K562 (cell line): ENCODE measurements around the gene UBL3. TPM values are rescaled to one million over a fixed set of nuclear protein-coding genes. Genes with fewer than 3 reads are reported as not detected.

Experiments used
- ATAC-seq: fragments of 200-7000 bp; cut with Tn5 transposase; 3 replicates; pipeline ENCODE4 v1.9.1; 2020; ENCODE audit warnings: moderate library complexity
- BruUV-seq: library from RNA; stranded (reverse); fragments of 400-500 nt; replicated peaks from 2 replicates; lab custom pipeline; 2021; lab: Mats Ljungman, UMichigan
- CTCF ChIA-PET: fragments of 300-600 bp; formaldehyde crosslinking; extraction: SDS; loops from one replicate; lab custom pipeline; 2021; ENCODE audit warnings: low intra/inter-chr PET ratio; lab: Yijun Ruan, JAX
- POLR2A ChIA-PET: fragments of 300-600, 350-650 bp; sonication (Branson Sonifier 250); formaldehyde crosslinking; extraction: SDS; loops from one replicate; lab custom pipeline; 2021; ENCODE audit warnings: antibody characterized with exemption, inconsistent platforms; lab: Yijun Ruan, JAX
- DNase-seq, 4 experiments: peaks; one replicate each; pipeline versions ENCODE4 v3.0.0 to v3.0.0-alpha.2; 2011 to 2018; ENCODE audit warnings: low spot score in 3 of 4, mixed read lengths in 3 of 4; ENCODE audit errors: extremely low read depth in 1 of 4
- FAIRE-seq: peaks from 2 replicates; lab custom pipeline; 2011; peaks lifted over from hg19 to GRCh38; lab: Jason Lieb, UNC
- H2AFZ ChIP-seq: 2 replicates; pipeline ENCODE4 v1.6.0; 2011; ENCODE audit warnings: low read depth, low read length, control low read depth, inconsistent platforms
- H3K27ac ChIP-seq: fragments of 200-600 bp; 3 replicates; pipeline ENCODE4 v1.8.0; 2011; ENCODE audit warnings: low read depth, mild to moderate bottlenecking, control low read depth, inconsistent platforms, low read length, moderate library complexity, mixed read lengths; ENCODE audit errors: extremely low read depth
- H3K27me3 ChIP-seq, 2 experiments: fragments of 300-600 bp in 1 of 2; 2 replicates in 1 of 2; 3 replicates in 1 of 2; pipeline versions ENCODE4 v1.6.0 to v1.8.0; 2011; ENCODE audit warnings: inconsistent platforms in 2 of 2, low read length in 2 of 2, mild to moderate bottlenecking in 1 of 2, mixed read lengths in 1 of 2, moderate library complexity in 1 of 2; ENCODE audit not compliant: control insufficient read depth in 2 of 2, insufficient read depth in 2 of 2
- H3K36me3 ChIP-seq: fragments of 300-600 bp; 3 replicates; pipeline ENCODE4 v1.8.0; 2011; ENCODE audit warnings: mild to moderate bottlenecking, low read length, inconsistent platforms; ENCODE audit not compliant: control insufficient read depth, insufficient read depth
- H3K4me1 ChIP-seq, 2 experiments: fragments of 200-600 bp in 1 of 2; replicated peaks in 1 of 2; 2 replicates in 1 of 2; 3 replicates in 1 of 2; pipeline versions ENCODE4 v1.5.1 to v1.8.0; 2011; ENCODE audit warnings: inconsistent platforms in 2 of 2, low read length in 2 of 2, mild to moderate bottlenecking in 1 of 2, mixed read lengths in 1 of 2, moderate library complexity in 1 of 2; ENCODE audit not compliant: control insufficient read depth in 2 of 2, insufficient read depth in 2 of 2
- H3K4me2 ChIP-seq: 2 replicates; pipeline ENCODE4 v1.6.1; 2011; ENCODE audit warnings: low read length, control low read depth, inconsistent platforms, mixed read lengths; ENCODE audit not compliant: insufficient read depth
- H3K4me3 ChIP-seq: fragments of 200-600 bp; sonication (generic), shearing (Covaris generic); 2 replicates; pipeline ENCODE4 v1.5.1; 2016; ENCODE audit warnings: control low read depth, inconsistent platforms
- H3K79me2 ChIP-seq: fragments of 200-600 bp; 3 replicates; pipeline ENCODE4 v1.8.0; 2011; ENCODE audit warnings: low read length, inconsistent platforms; ENCODE audit not compliant: control insufficient read depth, insufficient read depth
- H3K9ac ChIP-seq, 2 experiments: 2 replicates each; pipeline versions ENCODE4 v1.6.0 to v1.6.1; 2011; ENCODE audit warnings: low read depth in 2 of 2, low read length in 2 of 2, control low read depth in 1 of 2, inconsistent platforms in 1 of 2, mild to moderate bottlenecking in 1 of 2, mixed read lengths in 1 of 2; ENCODE audit not compliant: insufficient read depth in 1 of 2
- H3K9me1 ChIP-seq: one replicate; pipeline ENCODE4 v1.6.0; 2011; ENCODE audit warnings: inconsistent platforms, mild to moderate bottlenecking, low read length, moderate library complexity; ENCODE audit not compliant: control insufficient read depth, insufficient read depth
- H3K9me3 ChIP-seq: replicated peaks from 2 replicates; pipeline ENCODE4 v1.5.1; 2011; ENCODE audit warnings: low read depth, low read length, inconsistent platforms; ENCODE audit not compliant: control insufficient read depth, insufficient read depth
- H4K20me1 ChIP-seq: replicated peaks from 2 replicates; pipeline ENCODE4 v1.6.1; 2011; ENCODE audit warnings: low read length, inconsistent platforms, mixed read lengths; ENCODE audit not compliant: control insufficient read depth, insufficient read depth
- BCOR ChIP-seq: fragments of 450-650 bp; IDR thresholded peaks from 2 replicates; pipeline ENCODE4 v1.6.1; 2016
- DACH1 ChIP-seq: fragments of 450-650 bp; IDR thresholded peaks from 2 replicates; pipeline ENCODE4 v1.6.1; 2018; ENCODE audit not compliant: partially characterized antibody
- FIP1L1 ChIP-seq: fragments of 200-400 bp; formaldehyde crosslinking; IDR thresholded peaks from 2 replicates; pipeline ENCODE4 v1.6.1; 2018; ENCODE audit warnings: mild to moderate bottlenecking, low read depth, low read length; ENCODE audit not compliant: poor library complexity, severe bottlenecking
- MTA2 ChIP-seq: fragments of 450-650 bp; IDR thresholded peaks from 2 replicates; pipeline ENCODE4 v1.6.1; 2016; ENCODE audit warnings: low read depth
- SREBF1 ChIP-seq: fragments of 150-350 bp; IDR thresholded peaks from 2 replicates; pipeline ENCODE4 v1.6.1; 2014; ENCODE audit warnings: antibody characterized with exemption, low read depth, low read length, borderline replicate concordance
- WGBS: fragments of 100-300 bp; shearing (Covaris generic); methylation state at CpG from one replicate; pipeline ENCODE4 v1.1.6; 2016; ENCODE audit warnings: low coverage, mixed read lengths; ENCODE audit not compliant: insufficient coverage; ENCODE audit errors: missing lambda C conversion rate; 5-methylcytosine and 5-hydroxymethylcytosine counted together
- in situ Hi-C: fragments of 300-500 bp; cut with MboI; formaldehyde crosslinking; loops from 4 replicates; pipeline ENCODE4 v1.15.0; 2018; ENCODE audit warnings: inconsistent platforms, mixed read lengths
- intact Hi-C: fragments of 100-400 bp; cut with micrococcal nuclease; formaldehyde crosslinking; loops from 2 replicates; pipeline ENCODE4 v1.14.2; 2022
- polyA plus RNA-seq, 8 experiments: library from polyadenylated mRNA; depleted of rRNA in 4 of 8; stranded (reverse) in 5 of 8; unstranded in 3 of 8; fragments of >200 nt; fragmentation: Nextera tagmentation in 2 of 8; fragmentation: Illumina TruSeq in 1 of 8; extraction: Ambion mirVana in 2 of 8; extraction: Trizol in 1 of 8; gene quantifications; 2 replicates each; pipeline versions ENCODE4 v1.2.1 to v1.2.3, GENCODE V29; 2011 to 2014; ENCODE audit warnings: inconsistent platforms in 1 of 8, missing spikeins in 1 of 8
- total RNA-seq, 7 experiments: library from RNA; depleted of rRNA in 6 of 7; stranded (reverse); fragments of >200 nt in 6 of 7; fragmentation: Illumina TruSeq in 2 of 7; extraction: Trizol in 2 of 7; gene quantifications; 2 replicates each; pipeline versions ENCODE4 v1.2.1 to v1.2.3, GENCODE V29; 2011 to 2021; ENCODE audit warnings: low replicate concordance in 1 of 7
- TF ChIP-seq, protein P1 (sequence below): fragments of 450-650 bp; IDR thresholded peaks from 2 replicates; pipeline ENCODE4 v1.6.1; 2017; ENCODE audit warnings: antibody characterized with exemption

Gene UBL3
- total and polyA plus RNA-seq, 9 of the 15 experiments (the other 6 are each of a cell fraction or from before 2014, with no cell fraction given), result 0.64 to 2.4 (median 1.8) TPM

DNA sequence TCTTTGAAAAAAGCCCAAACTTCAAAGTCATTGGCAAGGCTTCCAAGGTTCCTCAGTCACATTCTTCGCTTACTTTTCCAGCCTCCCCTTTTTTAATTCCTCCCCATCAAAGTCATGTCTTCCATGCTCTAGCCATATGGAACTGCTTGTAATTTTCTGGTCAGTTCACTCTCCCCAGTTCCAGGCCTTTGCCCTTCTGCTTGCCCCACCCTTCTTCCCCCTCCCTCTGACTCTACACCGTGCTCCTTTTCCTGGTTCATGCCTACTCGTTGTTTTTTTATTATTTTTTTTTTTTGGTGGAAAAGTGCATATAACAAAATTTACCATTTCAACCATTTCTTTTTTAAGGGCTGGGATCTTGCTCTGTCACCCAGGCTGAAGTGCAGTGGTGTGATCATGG lies 102.3 kb downstream of the UBL3 start (continued):
- TF ChIP-seq FIP1L1, result no peak
- TF ChIP-seq BCOR, result no peak
- TF ChIP-seq, all 486 proteins: peak for 0

DNA sequence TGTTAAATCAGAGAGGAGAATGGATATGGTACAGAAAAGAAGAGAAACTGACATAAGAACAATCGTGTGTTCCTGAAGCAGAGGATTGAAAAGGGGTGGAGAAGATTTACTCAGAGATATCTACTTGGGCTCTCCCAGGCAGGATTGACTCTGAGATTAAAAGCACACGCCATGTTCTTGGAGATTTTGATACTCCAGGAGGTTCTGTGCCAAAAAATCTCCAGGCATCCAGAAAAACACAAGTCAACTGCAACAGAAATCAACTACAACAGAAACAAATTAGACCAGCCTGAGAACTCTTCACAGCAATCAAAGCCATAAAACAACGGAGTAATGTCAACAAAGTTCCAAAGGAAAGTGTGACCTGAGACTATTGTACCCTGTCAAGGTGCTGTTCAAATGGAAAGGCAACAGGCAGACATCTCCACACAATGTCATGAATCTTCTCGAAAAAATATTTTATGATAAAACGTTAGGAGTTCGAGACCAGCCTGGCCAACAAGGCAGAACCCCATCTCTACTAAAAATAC lies 104.2 kb downstream of the UBL3 start:
- 0% methylated on average over 5 of the region's 6 CpGs for WGBS
- no peaks in the 10 kb centered on the region for H3K4me1 ChIP-seq
- intact Hi-C loops, result no loop called here
- TF ChIP-seq MTA2 (no peak), DACH1 (no peak), SREBF1 (no peak)
- TF ChIP-seq, protein P1, sequence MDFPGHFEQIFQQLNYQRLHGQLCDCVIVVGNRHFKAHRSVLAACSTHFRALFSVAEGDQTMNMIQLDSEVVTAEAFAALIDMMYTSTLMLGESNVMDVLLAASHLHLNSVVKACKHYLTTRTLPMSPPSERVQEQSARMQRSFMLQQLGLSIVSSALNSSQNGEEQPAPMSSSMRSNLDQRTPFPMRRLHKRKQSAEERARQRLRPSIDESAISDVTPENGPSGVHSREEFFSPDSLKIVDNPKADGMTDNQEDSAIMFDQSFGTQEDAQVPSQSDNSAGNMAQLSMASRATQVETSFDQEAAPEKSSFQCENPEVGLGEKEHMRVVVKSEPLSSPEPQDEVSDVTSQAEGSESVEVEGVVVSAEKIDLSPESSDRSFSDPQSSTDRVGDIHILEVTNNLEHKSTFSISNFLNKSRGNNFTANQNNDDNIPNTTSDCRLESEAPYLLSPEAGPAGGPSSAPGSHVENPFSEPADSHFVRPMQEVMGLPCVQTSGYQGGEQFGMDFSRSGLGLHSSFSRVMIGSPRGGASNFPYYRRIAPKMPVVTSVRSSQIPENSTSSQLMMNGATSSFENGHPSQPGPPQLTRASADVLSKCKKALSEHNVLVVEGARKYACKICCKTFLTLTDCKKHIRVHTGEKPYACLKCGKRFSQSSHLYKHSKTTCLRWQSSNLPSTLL, result no peak
- TF ChIP-seq, all 486 proteins: peak for 0
- no peak overlapping the region for H3K4me3 ChIP-seq
- no peaks in the 10 kb centered on the region for H3K9me3 ChIP-seq
- no peak overlapping the region for H2AFZ ChIP-seq
- H3K27me3 ChIP-seq, result peaks cover 0 to 13% of the 10 kb centered on the region in 2 experiments; a peak in 2 of 5 replicates
- CTCF ChIA-PET, result no interaction called here
- H3K9me1 ChIP-seq, result no peaks in the 10 kb centered on the region
- no peak overlapping the region for H3K4me2 ChIP-seq
- no peak for FAIRE-seq
- H3K27ac ChIP-seq, result no peak overlapping the region
- in situ Hi-C loops, result no loop called here
- no peaks in the 10 kb centered on the region for H3K79me2 ChIP-seq
- no TSS peak for BruUV-seq
- no peak for ATAC-seq
- no peaks in the 10 kb centered on the region for H4K20me1 ChIP-seq
- DNase-seq, result no peak
- POLR2A ChIA-PET, result no interaction called here
- no peaks in the 10 kb centered on the region for H3K36me3 ChIP-seq
- no peak overlapping the region for H3K9ac ChIP-seq
